Effector memory CD4-positive, alpha-beta T cell (primary cell): ENCODE results near the gene ST6GAL1.
"Not testable (repeated sequence)": the region's sequence is repeated elsewhere in the genome, so short reads cannot be mapped to it uniquely, and the experiment has no call there.

Source experiments
- DNase-seq, 3 donors: peaks; one replicate each; pipeline ENCODE4 v3.0.0-alpha.2; 2020
- H3K27ac ChIP-seq: 2 replicates; pipeline ENCODE4 v1.7.0; 2013; ENCODE audit warnings: mild to moderate bottlenecking, low read length, moderate library complexity; ENCODE audit not compliant: insufficient read depth, poor library complexity, severe bottlenecking
- H3K27me3 ChIP-seq: replicated peaks from 2 replicates; pipeline ENCODE4 v1.7.0; 2013; ENCODE audit warnings: mild to moderate bottlenecking, low read length; ENCODE audit not compliant: insufficient read depth, control insufficient read depth, poor library complexity, severe bottlenecking
- H3K36me3 ChIP-seq: 2 replicates; pipeline ENCODE4 v1.7.0; 2013; ENCODE audit warnings: mild to moderate bottlenecking, low read length, moderate library complexity; ENCODE audit not compliant: control insufficient read depth, insufficient read depth
- H3K4me1 ChIP-seq: 2 replicates; pipeline ENCODE4 v1.7.0; 2013; ENCODE audit warnings: low read length, mild to moderate bottlenecking; ENCODE audit not compliant: control insufficient read depth, insufficient read depth, poor library complexity, severe bottlenecking
- H3K4me3 ChIP-seq: 2 replicates; pipeline ENCODE4 v1.7.0; 2013; ENCODE audit warnings: low read length, low read depth, mild to moderate bottlenecking; ENCODE audit not compliant: insufficient read depth, poor library complexity, severe bottlenecking
- H3K9me3 ChIP-seq: 2 replicates; pipeline ENCODE4 v1.7.0; 2013; ENCODE audit warnings: mild to moderate bottlenecking, low read length, moderate library complexity; ENCODE audit not compliant: control insufficient read depth

ST6GAL1 gene

DNA sequence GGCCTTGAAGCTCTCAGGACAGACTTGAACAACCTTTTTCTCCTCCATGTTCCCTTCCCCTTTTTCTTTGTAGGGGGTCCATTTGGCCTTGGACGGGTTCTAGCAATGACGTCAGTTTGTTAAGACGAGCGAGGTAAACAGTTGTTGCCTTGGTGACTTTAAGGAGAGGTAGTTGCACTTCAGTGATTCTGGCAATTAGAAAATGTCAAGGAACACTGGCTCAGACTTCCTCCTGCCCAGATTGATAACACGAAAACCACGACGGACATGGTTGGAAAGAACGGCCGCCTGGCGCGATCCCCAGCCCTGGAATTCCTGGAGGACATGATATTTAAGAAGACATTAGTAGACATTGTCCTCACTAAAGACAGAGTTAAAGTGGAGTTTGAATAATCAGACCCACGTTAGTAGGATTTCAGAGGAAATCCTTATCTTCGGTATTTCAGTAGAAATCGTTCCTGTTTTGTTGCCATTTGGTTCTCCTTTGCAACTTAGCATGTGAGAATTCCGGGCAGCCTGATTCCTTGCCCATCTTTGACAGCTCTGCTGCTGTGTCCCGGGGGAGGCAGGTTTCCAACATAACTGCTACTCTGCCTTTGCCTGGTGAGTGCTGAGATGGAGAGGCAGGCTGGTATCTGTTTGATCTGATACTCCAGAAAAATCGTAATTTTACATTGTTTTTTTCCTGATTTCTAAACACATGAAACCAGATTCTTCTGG lies 87.3 kb downstream of the ST6GAL1 start:
- no peak for DNase-seq
- no peak overlapping the region for H3K27ac ChIP-seq
- H3K36me3 ChIP-seq, result peaks cover 11% of the 10 kb centered on the region
- no peaks in the 10 kb centered on the region for H3K9me3 ChIP-seq
- H3K4me3 ChIP-seq, result no peak overlapping the region
- H3K4me1 ChIP-seq, result peaks cover 18% of the 10 kb centered on the region
- H3K27me3 ChIP-seq, result no peaks in the 10 kb centered on the region

DNA sequence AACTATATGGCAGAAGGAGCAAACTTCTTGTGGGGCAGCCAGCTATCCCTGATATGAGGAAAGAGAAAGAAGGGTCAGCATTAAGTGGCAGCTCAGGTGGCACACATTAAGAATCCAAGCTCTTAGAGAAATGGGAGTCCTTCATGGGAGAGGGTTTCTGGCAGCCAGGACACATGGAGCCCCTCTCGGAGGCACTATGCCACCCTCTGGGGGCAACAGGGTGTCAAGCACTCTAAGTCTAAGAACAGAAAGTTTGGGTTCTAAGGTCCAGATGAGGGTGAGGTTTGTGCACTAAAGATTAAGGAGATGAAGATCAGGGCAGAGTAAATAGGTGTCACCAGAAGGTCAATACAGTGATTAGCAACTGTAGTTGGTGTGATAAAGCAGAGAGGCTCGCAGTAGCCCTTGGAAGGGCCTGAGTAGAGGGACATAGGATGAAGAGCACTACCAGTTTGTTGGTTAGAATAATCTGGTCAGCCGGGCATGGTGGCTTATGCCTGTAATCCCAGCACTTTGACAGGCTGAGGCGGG lies 89.3 kb downstream of the ST6GAL1 start:
- Histone ChIP-seq H3K36me3 (peaks cover 5% of the 10 kb centered on the region), H3K4me1 (peaks cover 21% of the 10 kb centered on the region), H3K9me3 (no peaks in the 10 kb centered on the region), H3K4me3 (no peak overlapping the region), H3K27me3 (no peaks in the 10 kb centered on the region), H3K27ac (peak overlapping the region; percentile 29)
- no peak for DNase-seq

GRCh38 chr3:187020376-187020775 lies 90.0 kb downstream of the ST6GAL1 start:
- no peak for DNase-seq
- H3K4me1 ChIP-seq, result peaks cover 28% of the 10 kb centered on the region
- no peak overlapping the region for H3K4me3 ChIP-seq
- H3K27ac ChIP-seq, result peak overlapping the region; percentile 47
- no peaks in the 10 kb centered on the region for H3K9me3 ChIP-seq
- H3K27me3 ChIP-seq, result no peaks in the 10 kb centered on the region
- peaks cover 5% of the 10 kb centered on the region for H3K36me3 ChIP-seq

DNA sequence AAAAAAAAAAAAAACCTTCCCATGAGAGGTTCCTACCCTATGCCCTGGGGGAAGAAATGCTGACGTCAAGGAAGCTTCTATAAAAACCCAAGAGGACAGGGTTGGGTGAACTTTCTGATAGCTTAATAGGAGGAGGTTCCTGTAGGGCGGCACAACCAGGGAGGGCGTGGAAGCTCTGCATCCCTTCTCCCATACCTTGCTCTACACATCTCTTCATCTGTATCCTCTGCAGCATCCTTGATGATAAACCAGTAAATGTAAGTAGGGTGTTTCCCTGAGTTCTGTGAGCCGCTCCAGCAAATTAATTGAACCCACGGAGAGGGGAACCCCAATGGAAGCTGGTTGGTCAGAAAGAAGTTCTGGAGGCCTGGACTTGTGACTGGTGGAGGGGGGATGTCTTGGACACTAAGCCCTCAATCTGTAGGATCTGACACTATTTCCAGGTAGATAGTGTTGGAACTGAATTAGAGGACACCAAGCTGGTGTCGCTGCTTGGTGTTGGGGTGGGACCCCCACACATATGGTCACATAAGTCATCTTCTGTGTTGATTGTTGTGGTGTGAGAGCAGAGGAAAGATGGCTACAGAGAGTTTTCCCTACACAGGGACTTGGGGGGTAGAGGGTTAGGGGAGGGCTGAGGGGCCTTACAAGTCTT lies 91.5 kb downstream of the ST6GAL1 start:
- Histone ChIP-seq H3K4me1 (peaks cover 35% of the 10 kb centered on the region), H3K27ac (no peak overlapping the region), H3K4me3 (no peak overlapping the region), H3K27me3 (no peaks in the 10 kb centered on the region), H3K9me3 (no peaks in the 10 kb centered on the region), H3K36me3 (peaks cover 5% of the 10 kb centered on the region)
- DNase-seq, result no peak

GRCh38 chr3:187022403-187023029 lies 92.2 kb downstream of the ST6GAL1 start:
- Histone ChIP-seq H3K4me1 (peaks cover 35% of the 10 kb centered on the region), H3K9me3 (no peaks in the 10 kb centered on the region), H3K27ac (peak overlapping the region; percentile 32), H3K4me3 (no peak overlapping the region), H3K36me3 (peaks cover 4% of the 10 kb centered on the region), H3K27me3 (no peaks in the 10 kb centered on the region)
- no peak for DNase-seq

DNA sequence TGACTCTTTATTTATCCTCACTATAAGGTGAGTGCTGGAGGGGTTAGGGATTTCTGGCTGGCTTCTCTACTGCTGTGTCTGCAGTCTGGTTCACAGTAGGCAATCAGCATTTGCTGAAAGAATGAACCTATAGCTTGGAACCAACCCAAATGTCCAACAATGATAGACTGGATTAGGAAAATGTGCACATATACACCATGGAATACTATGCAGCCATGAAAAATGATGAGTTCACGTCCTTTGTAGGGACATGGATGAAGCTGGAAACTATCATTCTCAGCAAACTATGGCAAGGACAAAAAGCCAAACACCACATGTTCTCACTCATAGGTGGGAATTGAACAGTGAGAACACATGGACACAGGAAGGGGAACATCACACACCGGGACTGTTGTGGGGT lies 93.0 kb downstream of the ST6GAL1 start:
- H3K27me3 ChIP-seq, H3K9me3 ChIP-seq, DNase-seq, H3K4me3 ChIP-seq, H3K36me3 ChIP-seq: not testable (repeated sequence)
- H3K27ac ChIP-seq, result peak overlapping the region; percentile 17
- H3K4me1 ChIP-seq, result peaks cover 42% of the 10 kb centered on the region

GRCh38 chr3:187024536-187025226 lies 94.4 kb downstream of the ST6GAL1 start:
- H3K4me3 ChIP-seq, result peak overlapping the region; percentile 47
- no peaks in the 10 kb centered on the region for H3K36me3 ChIP-seq
- peak overlapping the region; percentile 79 for H3K27ac ChIP-seq
- no peak for DNase-seq
- H3K27me3 ChIP-seq, result no peaks in the 10 kb centered on the region
- peaks cover 49% of the 10 kb centered on the region for H3K4me1 ChIP-seq
- H3K9me3 ChIP-seq, result no peaks in the 10 kb centered on the region

DNA sequence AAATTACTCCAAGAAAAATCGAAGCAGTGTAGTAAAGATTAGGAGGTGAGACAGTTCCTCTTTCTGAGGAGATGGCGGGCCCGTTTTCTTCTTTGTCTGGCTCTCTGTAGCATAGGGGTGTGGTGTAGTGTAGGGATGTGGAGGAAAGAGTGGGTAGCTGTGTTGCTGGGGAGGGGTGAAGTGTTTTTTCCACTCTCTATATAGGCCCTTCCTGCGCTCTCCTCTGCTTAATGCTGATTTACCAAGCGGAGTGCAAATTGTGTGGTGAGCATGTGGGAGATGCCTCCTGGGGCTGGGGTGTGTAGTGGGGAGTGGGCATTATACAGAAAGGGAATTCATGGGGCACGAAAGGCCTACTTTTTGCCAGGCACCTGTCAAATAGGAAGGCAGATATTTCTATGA lies 94.9 kb downstream of the ST6GAL1 start:
- H3K27ac ChIP-seq, result peak overlapping the region; percentile 79

GRCh38 chr3:187025656-187026316 lies 95.5 kb downstream of the ST6GAL1 start:
- no peak for DNase-seq
- Histone ChIP-seq H3K4me1 (peaks cover 49% of the 10 kb centered on the region), H3K4me3 (peak overlapping the region; percentile 47), H3K27me3 (no peaks in the 10 kb centered on the region), H3K36me3 (no peaks in the 10 kb centered on the region), H3K9me3 (no peaks in the 10 kb centered on the region), H3K27ac (peak overlapping the region; percentile 79)

More for the DNA sequence above, 94.9 kb downstream of the ST6GAL1 start:
- DNase-seq, result no peak
- H3K4me3 ChIP-seq, result peak overlapping the region; percentile 47
- H3K9me3 ChIP-seq, result no peaks in the 10 kb centered on the region
- no peaks in the 10 kb centered on the region for H3K36me3 ChIP-seq
- no peaks in the 10 kb centered on the region for H3K27me3 ChIP-seq
- H3K4me1 ChIP-seq, result peaks cover 51% of the 10 kb centered on the region
